AG09319 (cell line): Measurements from ENCODE around the gene ARHGAP11A.

Source experiments
- DNase-seq: peaks from one replicate; pipeline ENCODE4 v3.0.0-alpha.2; 2010; ENCODE audit warnings: low read depth; ENCODE audit errors: extremely low read depth
- TF ChIP-seq, protein P1 (sequence below): IDR thresholded peaks from 2 replicates; pipeline ENCODE4 v1.5.1; 2011; ENCODE audit warnings: low read depth, mild to moderate bottlenecking, inconsistent platforms, low read length, moderate library complexity

ARHGAP11A gene

DNA sequence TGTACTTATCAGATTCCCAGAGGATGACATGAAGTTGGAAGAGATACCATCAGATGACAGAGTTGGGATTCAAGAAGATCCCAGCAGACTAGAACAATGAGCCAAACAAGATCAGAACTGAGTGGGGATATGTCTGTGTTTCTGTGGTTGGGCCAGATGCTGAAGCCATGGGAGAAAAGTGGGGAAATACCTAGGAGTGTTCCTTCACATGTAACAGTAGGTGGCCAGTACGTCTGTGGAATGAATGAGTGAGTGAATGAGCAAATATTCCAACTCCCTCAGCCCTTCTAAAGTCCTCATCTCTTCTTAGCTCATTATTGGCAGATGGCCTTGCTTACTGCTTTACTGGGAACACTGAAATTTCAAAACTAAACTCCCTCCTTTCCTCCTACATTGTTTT lies 70.3 kb downstream of the ARHGAP11A start:
- TF ChIP-seq, protein P1, sequence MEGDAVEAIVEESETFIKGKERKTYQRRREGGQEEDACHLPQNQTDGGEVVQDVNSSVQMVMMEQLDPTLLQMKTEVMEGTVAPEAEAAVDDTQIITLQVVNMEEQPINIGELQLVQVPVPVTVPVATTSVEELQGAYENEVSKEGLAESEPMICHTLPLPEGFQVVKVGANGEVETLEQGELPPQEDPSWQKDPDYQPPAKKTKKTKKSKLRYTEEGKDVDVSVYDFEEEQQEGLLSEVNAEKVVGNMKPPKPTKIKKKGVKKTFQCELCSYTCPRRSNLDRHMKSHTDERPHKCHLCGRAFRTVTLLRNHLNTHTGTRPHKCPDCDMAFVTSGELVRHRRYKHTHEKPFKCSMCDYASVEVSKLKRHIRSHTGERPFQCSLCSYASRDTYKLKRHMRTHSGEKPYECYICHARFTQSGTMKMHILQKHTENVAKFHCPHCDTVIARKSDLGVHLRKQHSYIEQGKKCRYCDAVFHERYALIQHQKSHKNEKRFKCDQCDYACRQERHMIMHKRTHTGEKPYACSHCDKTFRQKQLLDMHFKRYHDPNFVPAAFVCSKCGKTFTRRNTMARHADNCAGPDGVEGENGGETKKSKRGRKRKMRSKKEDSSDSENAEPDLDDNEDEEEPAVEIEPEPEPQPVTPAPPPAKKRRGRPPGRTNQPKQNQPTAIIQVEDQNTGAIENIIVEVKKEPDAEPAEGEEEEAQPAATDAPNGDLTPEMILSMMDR: no peak
- DNase-seq: no peak

DNA sequence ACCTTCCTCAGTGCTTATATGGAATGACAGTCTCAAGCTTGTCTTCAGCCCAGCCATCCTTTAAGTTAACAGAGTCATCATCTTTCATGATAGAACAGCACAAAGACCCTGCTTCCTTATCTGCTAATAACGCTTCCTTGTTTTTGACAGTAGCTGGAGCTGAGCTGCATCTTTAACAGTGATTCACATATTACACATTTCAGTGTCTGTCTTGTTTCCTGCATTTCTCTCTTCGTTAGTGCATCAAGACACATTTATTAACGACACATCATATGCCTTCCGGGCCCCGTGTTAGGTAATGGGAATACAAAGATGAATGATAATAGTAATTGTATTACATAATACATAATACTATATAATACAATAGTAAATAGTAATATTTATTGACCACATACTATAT lies 72.3 kb downstream of the ARHGAP11A start:
- TF ChIP-seq, protein P1: no peak
- DNase-seq: no peak

DNA sequence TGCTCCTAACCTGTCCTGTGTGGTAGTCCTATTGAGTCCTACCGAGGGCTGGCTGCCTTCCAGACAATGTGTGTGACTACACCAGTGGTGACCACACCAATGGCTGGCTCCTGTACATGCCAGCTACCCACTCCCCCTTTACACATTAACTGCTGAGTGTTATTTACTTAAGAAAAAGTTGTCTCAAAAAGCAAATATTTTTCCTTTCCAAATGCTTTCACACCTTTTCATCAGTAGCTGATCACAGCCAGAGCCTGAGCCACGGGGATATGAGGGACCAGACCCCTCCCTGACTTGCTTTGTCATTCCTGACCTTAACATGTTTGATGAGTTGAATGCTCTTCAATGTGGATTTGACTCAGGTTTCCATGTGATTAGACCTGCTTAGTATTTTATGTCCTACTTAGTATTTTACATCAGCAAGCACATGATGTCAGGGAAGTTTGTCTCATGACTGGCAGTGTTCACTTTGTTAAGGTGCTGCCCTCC lies 72.9 kb downstream of the ARHGAP11A start:
- no peak for DNase-seq
- TF ChIP-seq, protein P1: no peak
